ENCODE results near the gene HOXA1.
A peak's percentile ranks its signal among the peaks of the same experiment; 100 is the strongest.

HOXA1 gene

DNA sequence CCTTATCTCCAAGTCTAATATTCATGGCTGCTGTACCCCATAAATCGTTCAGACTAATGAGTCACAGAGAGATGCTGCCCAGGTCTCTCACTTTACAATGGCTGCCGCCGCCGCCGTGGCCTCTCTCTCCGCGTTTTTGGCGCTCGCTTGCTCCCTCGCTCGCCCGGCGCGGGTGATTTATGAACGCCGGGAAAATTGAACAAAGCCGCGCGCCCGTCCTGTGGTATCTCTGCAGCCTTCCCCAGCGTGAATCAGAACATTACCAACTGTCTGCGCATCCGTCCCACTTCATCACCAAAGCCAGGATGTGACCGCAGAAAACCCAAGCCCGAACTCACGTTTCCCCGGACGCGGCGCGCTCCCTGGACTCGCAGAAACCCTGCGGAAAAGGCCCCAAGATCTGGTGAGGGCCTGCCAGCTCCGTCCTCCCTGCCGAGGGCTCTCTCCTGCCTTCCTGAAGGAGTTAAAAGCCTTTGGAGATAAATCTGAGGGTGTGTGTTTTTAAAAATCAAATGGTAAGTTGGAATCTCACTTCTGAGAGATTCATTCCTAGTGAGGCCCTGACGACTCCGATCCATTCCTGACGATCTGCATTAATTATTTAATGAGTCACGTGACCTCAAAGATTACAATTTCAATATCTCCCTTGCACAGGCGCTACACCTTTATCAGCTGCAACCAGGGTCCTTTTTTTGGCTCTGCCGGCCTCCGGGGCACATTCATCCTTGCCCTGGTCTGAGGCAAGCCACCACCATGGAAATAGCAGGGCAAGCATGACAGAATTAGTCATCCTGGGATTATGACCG is 28.5 kb upstream of the HOXA1 start:
- Histone ChIP-seq H3K36me3 (ENCODE audit: control insufficient read depth in 1 of 2, insufficient read depth in 2 of 2, low read length in 2 of 2) (no peaks in the 10 kb centered on the region), H3K9ac (ENCODE audit: low read depth in 1 of 2, low read length in 2 of 2) (peak overlapping the region in 1 of 2 donors; percentile 62), H3K27ac (ENCODE audit: low read depth, low read length) (peak overlapping the region; percentile 53), H3K27me3 (ENCODE audit: control insufficient read depth in 1 of 2, insufficient read depth in 2 of 2, low read length in 2 of 2) (peaks cover 0 to 6% of the 10 kb centered on the region in 2 donors), H3K4me3 (ENCODE audit: low read depth in 1 of 2, low read length in 2 of 2) (peak overlapping the region; percentile 67 to 75), H3K9me3 (ENCODE audit: control insufficient read depth in 1 of 2, low read length in 2 of 2) (no peaks in the 10 kb centered on the region), H3K4me1 (ENCODE audit: control insufficient read depth in 1 of 2, insufficient read depth in 2 of 2, low read length in 2 of 2) (peaks cover 32 to 53% of the 10 kb centered on the region in 2 donors)

DNA sequence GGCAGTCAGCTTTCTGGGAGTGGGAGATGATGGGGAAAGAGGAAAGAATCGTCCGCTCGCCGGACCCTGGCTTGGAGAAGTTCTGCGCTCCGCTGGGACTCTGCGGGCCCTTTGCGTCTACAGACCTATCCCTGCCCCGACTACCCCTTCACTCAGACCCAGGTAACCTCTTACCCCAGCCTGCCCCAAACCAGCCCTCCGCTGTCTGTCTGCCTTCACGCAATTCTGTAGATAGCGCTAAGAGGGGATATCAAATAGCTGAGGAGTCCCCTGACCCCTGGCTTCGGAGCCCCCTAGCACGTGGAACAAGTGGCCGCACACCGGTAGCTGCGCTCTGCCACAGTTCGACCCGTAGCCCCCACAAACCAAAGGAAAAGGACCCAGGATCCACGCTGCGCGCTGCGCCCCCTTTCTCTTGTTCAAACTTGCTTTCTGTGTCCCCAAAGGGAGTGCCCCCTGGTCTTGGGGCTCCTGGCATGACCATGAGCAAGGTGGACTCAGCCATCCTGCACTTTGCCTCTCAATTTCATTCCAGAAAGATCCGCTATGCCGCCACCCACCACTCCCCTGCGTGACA is 27.8 kb upstream of the HOXA1 start:
- H3K4me3 ChIP-seq (ENCODE audit: low read depth in 1 of 2, low read length in 2 of 2) = peak overlapping the region; percentile 67 to 75
- H3K4me1 ChIP-seq (ENCODE audit: control insufficient read depth in 1 of 2, insufficient read depth in 2 of 2, low read length in 2 of 2) = peaks cover 30 to 47% of the 10 kb centered on the region in 2 donors
- H3K27ac ChIP-seq (ENCODE audit: low read depth, low read length) = peak overlapping the region; percentile 53

DNA sequence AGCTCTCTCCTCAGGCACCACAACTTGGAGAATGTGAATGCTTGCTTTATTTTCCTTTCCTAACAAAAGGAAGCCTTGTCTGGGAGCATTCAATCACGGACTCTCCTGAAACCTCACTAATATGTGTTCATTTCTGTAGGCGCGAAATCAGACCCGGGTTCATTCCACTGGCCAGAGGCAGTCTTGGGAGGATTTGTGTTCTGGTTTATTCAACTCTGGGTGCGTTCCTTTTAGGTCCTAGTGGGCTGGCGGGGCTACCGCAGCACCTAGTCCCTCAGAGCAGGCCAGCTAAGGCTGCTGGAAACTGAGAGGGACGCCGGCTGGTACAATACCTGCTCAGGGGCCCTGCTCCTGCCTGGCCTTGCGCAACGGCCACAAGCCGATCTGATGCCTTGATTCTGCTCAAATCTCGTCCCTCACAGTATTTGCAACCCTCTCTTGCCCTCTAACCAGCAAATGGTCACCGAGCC is 27.2 kb upstream of the HOXA1 start:
- H3K27ac ChIP-seq (ENCODE audit: low read depth, low read length) = peak overlapping the region; percentile 53

More for the DNA sequence above, 27.8 kb upstream of the HOXA1 start:
- Histone ChIP-seq H3K27me3 (ENCODE audit: control insufficient read depth in 1 of 2, insufficient read depth in 2 of 2, low read length in 2 of 2) (peaks cover 0 to 4% of the 10 kb centered on the region in 2 donors), H3K36me3 (ENCODE audit: control insufficient read depth in 1 of 2, insufficient read depth in 2 of 2, low read length in 2 of 2) (no peaks in the 10 kb centered on the region), H3K9me3 (ENCODE audit: control insufficient read depth in 1 of 2, low read length in 2 of 2) (no peaks in the 10 kb centered on the region), H3K9ac (ENCODE audit: low read depth in 1 of 2, low read length in 2 of 2) (peak overlapping the region; percentile 58 to 62)

DNA sequence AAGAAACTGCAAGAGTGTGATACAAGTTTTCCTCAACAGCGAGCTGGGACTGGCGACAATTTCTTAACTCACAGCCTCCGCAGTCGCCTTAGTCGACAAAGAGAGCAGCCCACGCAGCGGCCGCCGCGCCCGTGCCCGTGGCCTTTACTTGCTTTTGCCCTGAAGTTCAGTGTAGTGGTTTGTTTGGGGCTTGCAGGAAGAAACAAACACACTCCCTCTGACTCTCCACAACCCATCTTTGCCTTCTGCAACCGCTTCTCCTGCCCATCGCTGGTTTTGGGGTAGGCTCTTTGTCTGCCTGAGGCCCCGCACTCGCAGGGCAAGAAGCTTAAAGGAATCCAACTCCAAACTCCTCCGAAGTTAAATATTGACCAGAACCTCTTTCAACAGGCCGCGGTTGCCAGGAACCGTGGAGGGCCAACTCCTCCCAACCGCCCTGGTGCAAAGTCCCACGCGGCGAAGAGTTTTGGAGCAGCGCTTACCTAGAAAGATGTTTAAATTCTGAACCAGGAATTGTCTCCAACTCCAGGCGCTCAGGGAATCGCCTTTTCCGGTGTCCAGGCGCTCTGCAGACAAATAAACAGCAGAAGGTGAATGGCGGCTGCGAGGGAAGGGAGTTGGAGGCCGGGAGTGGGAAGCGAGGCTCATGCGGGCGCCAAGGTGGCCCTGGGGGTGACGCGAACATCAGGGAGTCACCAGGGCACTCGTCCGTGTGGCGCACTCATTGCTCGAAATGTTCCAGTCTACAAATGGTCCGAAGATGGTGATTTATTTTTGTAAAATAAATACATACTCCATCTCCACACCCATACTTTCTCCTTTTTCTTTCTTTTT is 26.5 kb upstream of the HOXA1 start:
- H3K4me3 ChIP-seq (ENCODE audit: low read depth in 1 of 2, low read length in 2 of 2) = peak overlapping the region; percentile 67 to 75
- H3K27me3 ChIP-seq (ENCODE audit: control insufficient read depth in 1 of 2, insufficient read depth in 2 of 2, low read length in 2 of 2) = peaks cover 0 to 3% of the 10 kb centered on the region in 2 donors
- H3K27ac ChIP-seq (ENCODE audit: low read depth, low read length) = peak overlapping the region; percentile 53
- peak overlapping the region; percentile 39 to 62 for H3K9ac ChIP-seq (ENCODE audit: low read depth in 1 of 2, low read length in 2 of 2)
- H3K9me3 ChIP-seq (ENCODE audit: control insufficient read depth in 1 of 2, low read length in 2 of 2) = no peaks in the 10 kb centered on the region
- no peaks in the 10 kb centered on the region for H3K36me3 ChIP-seq (ENCODE audit: control insufficient read depth in 1 of 2, insufficient read depth in 2 of 2, low read length in 2 of 2)
- H3K4me1 ChIP-seq (ENCODE audit: control insufficient read depth in 1 of 2, insufficient read depth in 2 of 2, low read length in 2 of 2) = peaks cover 30 to 40% of the 10 kb centered on the region in 2 donors

More for the DNA sequence above, 27.2 kb upstream of the HOXA1 start:
- Histone ChIP-seq H3K4me3 (ENCODE audit: low read depth in 1 of 2, low read length in 2 of 2) (peak overlapping the region; percentile 67 to 75), H3K36me3 (ENCODE audit: control insufficient read depth in 1 of 2, insufficient read depth in 2 of 2, low read length in 2 of 2) (no peaks in the 10 kb centered on the region), H3K4me1 (ENCODE audit: control insufficient read depth in 1 of 2, insufficient read depth in 2 of 2, low read length in 2 of 2) (peaks cover 30 to 45% of the 10 kb centered on the region in 2 donors), H3K9me3 (ENCODE audit: control insufficient read depth in 1 of 2, low read length in 2 of 2) (no peaks in the 10 kb centered on the region), H3K27me3 (ENCODE audit: control insufficient read depth in 1 of 2, insufficient read depth in 2 of 2, low read length in 2 of 2) (peaks cover 0 to 4% of the 10 kb centered on the region in 2 donors), H3K9ac (ENCODE audit: low read depth in 1 of 2, low read length in 2 of 2) (peak overlapping the region; percentile 58 to 62)

DNA sequence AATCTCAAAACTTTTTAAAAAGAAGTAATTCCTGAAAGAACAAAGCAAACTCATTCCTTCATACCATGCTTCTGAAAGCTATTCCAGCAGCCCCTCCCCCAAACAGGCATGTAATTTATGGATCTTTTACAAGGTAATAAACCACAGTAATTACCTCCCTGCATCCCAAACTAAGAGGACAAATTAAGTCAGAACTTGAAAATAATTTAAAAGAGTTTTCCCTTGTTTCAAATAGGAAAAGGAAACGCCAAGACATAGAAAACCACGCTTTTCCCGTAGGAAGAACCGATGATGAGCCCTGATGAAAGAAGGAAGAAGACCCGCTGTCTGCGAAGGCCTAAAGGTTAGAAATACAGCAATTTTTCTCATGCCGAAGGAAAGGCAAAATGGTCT is 25.9 kb upstream of the HOXA1 start:
- no peaks in the 10 kb centered on the region for H3K27me3 ChIP-seq (ENCODE audit: control insufficient read depth in 1 of 2, insufficient read depth in 2 of 2, low read length in 2 of 2)
- peak overlapping the region; percentile 67 to 75 for H3K4me3 ChIP-seq (ENCODE audit: low read depth in 1 of 2, low read length in 2 of 2)
- H3K27ac ChIP-seq (ENCODE audit: low read depth, low read length) = peak overlapping the region; percentile 53
- no peaks in the 10 kb centered on the region for H3K36me3 ChIP-seq (ENCODE audit: control insufficient read depth in 1 of 2, insufficient read depth in 2 of 2, low read length in 2 of 2)
- H3K9ac ChIP-seq (ENCODE audit: low read depth in 1 of 2, low read length in 2 of 2) = peak overlapping the region; percentile 39 to 62
- H3K4me1 ChIP-seq (ENCODE audit: control insufficient read depth in 1 of 2, insufficient read depth in 2 of 2, low read length in 2 of 2) = peaks cover 30 to 35% of the 10 kb centered on the region in 2 donors
- no peaks in the 10 kb centered on the region for H3K9me3 ChIP-seq (ENCODE audit: control insufficient read depth in 1 of 2, low read length in 2 of 2)

DNA sequence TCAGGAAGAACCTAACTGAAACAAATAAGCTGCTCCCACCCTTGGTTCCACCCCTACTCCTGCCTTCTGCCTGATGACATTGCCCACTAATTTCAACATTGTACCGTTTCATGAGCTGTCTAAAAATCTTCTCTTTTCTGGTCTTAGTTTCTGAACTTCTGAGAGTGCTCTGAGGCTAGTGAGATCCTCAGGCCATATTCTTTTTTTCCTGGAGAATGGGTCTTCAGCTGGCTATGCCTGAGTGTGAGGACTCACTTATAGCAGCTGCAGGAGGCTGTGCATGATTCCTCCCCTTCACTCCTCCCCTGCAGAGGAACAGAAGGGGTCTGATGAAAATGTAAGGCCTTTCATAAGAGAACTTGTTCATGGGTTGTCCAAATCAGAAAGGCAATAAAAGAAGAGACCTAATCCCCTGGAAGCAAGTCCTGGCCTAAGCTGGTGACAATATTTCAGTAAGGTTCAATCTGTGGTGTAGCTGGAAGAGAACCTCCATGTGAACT is 23.7 kb upstream of the HOXA1 start:
- no peaks in the 10 kb centered on the region for H3K36me3 ChIP-seq (ENCODE audit: control insufficient read depth in 1 of 2, insufficient read depth in 2 of 2, low read length in 2 of 2)
- no peaks in the 10 kb centered on the region for H3K9me3 ChIP-seq (ENCODE audit: control insufficient read depth in 1 of 2, low read length in 2 of 2)
- no peak overlapping the region for H3K9ac ChIP-seq (ENCODE audit: low read depth in 1 of 2, low read length in 2 of 2)
- H3K27ac ChIP-seq (ENCODE audit: low read depth, low read length) = no peak overlapping the region
- H3K27me3 ChIP-seq (ENCODE audit: control insufficient read depth in 1 of 2, insufficient read depth in 2 of 2, low read length in 2 of 2) = no peaks in the 10 kb centered on the region
- H3K4me3 ChIP-seq (ENCODE audit: low read depth in 1 of 2, low read length in 2 of 2) = no peak overlapping the region
- peaks cover 27 to 35% of the 10 kb centered on the region in 2 donors for H3K4me1 ChIP-seq (ENCODE audit: control insufficient read depth in 1 of 2, insufficient read depth in 2 of 2, low read length in 2 of 2)

DNA sequence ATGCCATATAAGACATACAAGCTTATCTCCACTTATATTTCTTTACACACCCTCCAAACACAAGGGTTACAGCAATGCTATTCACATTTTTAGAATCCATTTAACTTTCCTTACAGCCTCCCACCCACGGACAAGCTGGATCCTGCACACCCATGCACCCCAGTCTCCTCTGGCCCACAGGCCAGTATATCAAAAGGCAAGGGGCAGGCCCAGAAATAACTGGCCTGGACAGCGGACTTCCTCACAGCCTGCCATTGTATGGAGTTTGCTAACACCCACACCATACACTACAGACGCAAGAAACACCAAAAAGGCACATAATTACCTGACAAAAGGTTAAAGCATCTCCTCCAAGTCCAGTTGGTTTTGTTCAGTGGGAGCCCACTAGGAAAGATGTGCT is 22.8 kb upstream of the HOXA1 start:
- Histone ChIP-seq H3K9me3 (ENCODE audit: control insufficient read depth in 1 of 2, low read length in 2 of 2) (no peaks in the 10 kb centered on the region), H3K9ac (ENCODE audit: low read depth in 1 of 2, low read length in 2 of 2) (peak overlapping the region in 1 of 2 donors; percentile 40)

DNA sequence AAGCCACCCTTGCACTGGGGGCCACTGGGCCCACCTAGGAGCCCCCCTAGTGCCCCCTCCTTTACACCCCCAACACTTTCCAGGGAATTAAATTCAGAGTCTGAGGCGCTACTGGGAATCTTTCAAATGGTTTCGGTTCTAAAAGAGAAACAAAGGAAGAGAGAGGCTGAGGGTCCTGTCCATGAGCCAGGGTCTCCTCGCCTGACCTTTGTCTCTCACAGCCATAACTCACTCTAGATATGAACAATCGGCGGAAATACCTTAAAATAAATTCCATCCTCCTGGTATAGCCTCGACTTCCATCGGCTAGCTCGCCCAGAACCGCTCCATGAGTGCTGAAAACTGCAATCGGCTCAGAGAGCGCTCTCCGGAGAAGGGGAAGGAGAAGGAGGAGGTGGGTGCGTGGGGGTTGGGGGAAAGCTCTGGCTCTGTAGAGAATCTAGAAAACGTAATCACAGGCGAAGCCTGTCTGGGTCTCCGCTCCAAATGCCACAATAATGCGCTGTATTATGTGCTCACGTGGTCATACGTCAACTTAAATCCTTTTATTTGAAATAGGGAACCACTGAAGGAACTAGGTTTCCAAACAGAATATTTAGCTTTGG is 22.2 kb upstream of the HOXA1 start:
- peak overlapping the region; percentile 70 to 76 for H3K9ac ChIP-seq (ENCODE audit: low read depth in 1 of 2, low read length in 2 of 2)
- H3K27ac ChIP-seq (ENCODE audit: low read depth, low read length) = peak overlapping the region; percentile 20
- peak overlapping the region; percentile 64 to 69 for H3K4me3 ChIP-seq (ENCODE audit: low read depth in 1 of 2, low read length in 2 of 2)

More for the DNA sequence above, 22.8 kb upstream of the HOXA1 start:
- peaks cover 22 to 32% of the 10 kb centered on the region in 2 donors for H3K4me1 ChIP-seq (ENCODE audit: control insufficient read depth in 1 of 2, insufficient read depth in 2 of 2, low read length in 2 of 2)
- H3K4me3 ChIP-seq (ENCODE audit: low read depth in 1 of 2, low read length in 2 of 2) = peak overlapping the region; percentile 64 to 69
- H3K27ac ChIP-seq (ENCODE audit: low read depth, low read length) = peak overlapping the region; percentile 20
- H3K27me3 ChIP-seq (ENCODE audit: control insufficient read depth in 1 of 2, insufficient read depth in 2 of 2, low read length in 2 of 2) = no peaks in the 10 kb centered on the region
- H3K36me3 ChIP-seq (ENCODE audit: control insufficient read depth in 1 of 2, insufficient read depth in 2 of 2, low read length in 2 of 2) = no peaks in the 10 kb centered on the region

More for the DNA sequence above, 22.2 kb upstream of the HOXA1 start:
- Histone ChIP-seq H3K9me3 (ENCODE audit: control insufficient read depth in 1 of 2, low read length in 2 of 2) (no peaks in the 10 kb centered on the region), H3K36me3 (ENCODE audit: control insufficient read depth in 1 of 2, insufficient read depth in 2 of 2, low read length in 2 of 2) (no peaks in the 10 kb centered on the region), H3K4me1 (ENCODE audit: control insufficient read depth in 1 of 2, insufficient read depth in 2 of 2, low read length in 2 of 2) (peaks cover 20 to 28% of the 10 kb centered on the region in 2 donors), H3K27me3 (ENCODE audit: control insufficient read depth in 1 of 2, insufficient read depth in 2 of 2, low read length in 2 of 2) (peaks cover 0 to 3% of the 10 kb centered on the region in 2 donors)
